ENCODE results near the gene METTL8.
A peak's percentile ranks its signal among the peaks of the same experiment; 100 is the strongest.
"Not testable (repeated sequence)": the region's sequence is repeated elsewhere in the genome, so short reads cannot be mapped to it uniquely, and the experiment has no call there.

Gene METTL8

DNA sequence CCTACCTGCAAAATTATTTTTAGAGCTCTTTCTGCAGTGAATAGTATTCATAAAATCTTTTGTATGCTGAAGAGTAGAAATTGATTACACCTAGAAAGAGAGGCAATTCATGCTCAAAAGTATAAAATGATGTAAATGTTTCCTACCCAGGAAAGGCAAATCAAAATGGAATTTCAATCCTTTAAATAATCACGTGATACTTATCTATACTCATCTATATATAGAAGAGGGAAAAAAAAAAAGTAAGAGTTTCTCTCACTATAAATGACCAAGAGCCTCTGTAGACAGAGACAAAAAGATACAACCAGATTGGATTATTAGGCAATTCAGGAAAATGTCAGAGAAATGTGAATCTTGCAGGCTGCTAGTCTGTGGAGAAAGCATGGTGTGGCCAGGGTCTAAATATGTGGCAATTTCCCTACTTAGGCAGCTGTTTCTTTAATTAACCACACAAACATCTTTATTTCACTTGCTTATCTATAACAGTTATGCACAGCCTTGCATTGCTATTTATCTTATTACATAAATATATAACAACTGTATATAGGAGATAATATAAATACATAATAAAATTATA lies 39.5 kb downstream of the METTL8 start:
- no peak for DNase-seq

DNA sequence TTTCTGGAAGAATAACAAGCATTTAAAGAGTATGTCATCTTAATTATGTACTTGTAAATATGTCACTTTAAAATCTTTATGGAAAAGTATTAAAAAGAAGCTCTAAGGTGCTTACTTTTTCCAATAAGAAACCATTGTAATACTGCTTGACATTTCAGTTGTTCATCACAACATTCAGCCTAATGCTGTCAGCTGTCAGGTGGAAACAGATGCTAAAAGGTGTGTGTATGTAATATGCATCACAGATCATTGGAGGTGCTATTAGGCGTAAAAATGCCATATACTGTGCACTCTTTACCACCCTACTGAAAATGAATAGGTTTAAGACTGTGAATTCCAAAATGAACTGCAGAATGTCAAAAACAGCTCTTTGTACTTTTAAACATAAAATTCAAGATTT lies 40.3 kb downstream of the METTL8 start:
- no peak for DNase-seq

DNA sequence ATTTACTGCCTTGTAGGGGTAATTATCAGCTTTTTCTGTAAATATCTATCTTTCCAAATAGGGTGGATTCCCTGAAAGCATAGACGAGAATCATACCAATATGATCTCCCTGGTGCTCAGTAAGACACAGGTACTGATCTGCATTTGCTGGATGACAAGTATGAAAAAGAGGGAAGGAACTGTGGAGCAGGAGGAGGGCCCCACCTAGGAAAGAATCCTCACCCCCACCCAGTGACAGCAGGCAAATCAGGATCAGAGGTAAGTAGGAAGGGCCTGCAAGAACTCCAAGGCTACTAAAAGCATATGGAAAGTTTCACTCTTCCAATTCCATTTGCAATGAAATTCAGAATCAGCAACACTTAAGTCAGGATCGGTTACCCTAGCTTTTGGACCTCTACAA lies 42.3 kb downstream of the METTL8 start:
- DNase-seq: no peak

DNA sequence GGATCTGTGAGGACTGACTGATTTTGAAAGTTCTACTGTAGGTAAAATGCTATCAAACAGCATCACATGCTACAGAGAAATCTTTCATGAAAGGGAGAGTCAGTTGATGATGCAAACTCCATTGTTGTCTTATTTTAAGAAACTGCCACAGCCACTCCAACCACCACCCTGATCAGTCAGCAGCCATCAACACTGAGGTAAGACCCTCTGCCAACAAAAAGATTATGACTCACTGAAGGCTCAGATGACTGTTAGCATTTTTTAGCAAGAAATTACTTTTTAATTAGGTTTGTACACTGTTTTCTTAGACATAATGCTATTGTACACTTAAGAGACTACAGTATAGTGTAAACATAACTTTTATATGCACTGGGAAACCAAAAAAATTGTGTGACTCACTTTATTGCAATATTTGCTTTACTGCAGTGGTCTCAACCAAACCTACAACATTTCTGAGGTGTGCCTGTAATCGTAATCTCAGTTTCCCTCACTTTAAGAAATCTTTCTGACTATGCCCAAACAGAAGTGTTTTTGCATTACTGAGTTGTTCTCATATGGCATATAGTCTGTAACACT lies 42.8 kb downstream of the METTL8 start:
- DNase-seq: no peak

DNA sequence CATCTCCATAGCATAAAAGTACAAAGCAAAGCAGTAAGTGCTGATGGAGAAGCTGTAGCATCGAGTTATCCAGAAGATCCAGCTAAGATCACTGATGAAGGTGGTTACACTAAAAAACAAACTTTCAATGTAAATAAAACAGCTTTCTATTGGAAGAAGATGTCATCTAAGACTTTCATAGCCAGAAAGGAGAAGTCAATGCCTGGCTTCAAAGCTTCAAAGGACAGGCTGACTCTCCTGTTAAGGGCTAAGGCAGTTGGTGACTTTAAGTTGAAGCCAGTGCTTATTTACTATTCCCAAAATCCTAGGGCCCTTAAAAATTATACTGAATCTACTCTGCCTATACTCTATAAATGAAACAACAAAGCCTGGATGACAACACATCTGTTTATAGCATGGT lies 44.0 kb downstream of the METTL8 start:
- DNase-seq: no peak

DNA sequence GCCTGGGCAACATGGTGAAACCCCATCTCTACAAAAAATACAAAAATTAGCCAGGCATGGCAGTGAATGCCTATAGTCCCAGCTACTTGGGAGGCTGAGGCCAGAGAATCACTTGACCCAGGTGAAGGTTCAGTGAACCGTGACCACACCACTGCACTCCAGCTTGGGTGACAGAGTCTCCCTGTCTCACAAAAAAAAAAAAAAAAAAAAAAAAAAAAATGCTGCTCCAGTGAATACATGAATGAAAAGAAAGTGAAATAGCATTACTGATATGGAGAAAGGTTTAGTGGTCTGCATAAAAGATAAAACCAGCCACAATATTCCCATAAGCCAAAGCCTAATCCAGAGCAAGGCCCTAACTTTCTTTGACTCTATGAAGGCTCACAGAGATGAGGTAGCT lies 44.5 kb downstream of the METTL8 start:
- DNase-seq: no peak

DNA sequence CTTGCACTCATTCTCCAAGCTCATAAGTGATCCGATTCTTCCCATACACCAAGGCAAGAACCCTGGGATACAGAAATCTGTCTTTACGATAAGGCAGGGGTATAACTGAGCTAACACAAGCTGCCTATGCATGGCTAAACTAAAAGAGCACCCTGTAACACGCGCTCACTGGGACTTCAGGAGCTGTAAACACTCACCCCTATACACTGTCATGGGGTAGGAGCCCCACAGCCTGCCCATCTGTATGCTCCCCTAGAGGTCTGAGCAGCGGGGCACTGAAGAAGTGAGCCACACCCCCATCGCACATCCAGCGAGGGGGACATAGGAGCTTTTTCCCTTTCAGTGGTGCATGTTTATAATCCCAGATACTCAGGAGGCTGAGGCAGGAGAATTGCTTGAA lies 46.7 kb downstream of the METTL8 start:
- no peak for DNase-seq

DNA sequence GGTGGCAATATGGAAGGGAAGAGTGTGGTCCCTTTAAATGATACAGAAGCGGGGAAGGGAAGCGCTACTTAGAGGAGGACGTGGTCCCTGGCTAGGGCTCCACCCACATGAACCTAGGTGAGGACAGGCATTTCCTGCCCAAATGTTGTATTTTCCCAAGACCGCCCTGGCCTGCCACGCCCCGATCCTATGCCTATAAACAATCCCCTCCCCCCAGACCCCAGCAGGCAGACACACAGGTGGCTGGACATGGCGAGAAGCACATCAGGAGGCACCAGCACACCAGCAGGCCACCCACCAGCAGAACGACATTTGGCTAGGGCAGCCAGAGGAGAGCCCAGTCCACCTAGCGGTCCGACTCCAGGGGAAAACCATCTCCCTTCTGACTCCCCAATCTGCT lies 47.2 kb downstream of the METTL8 start:
- DNase-seq: no peak

DNA sequence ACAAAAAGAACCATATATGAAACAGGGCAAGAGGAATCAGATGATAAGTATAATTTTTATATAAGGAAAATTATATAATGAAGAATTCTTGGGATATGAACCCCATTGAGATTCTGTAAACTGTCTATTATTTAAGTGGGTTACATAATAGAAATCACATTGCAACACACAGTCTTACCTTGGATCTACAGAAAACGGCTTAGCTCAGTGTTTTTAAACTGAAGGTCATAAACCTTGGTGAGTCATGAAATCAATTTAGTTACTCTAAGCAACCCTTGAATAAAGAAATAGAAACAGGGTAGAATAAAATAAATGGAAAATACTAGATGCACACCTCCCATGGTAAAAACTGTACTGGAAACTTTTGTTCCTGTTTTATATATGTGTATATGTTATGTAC lies 50.7 kb downstream of the METTL8 start:
- no peak for DNase-seq

DNA sequence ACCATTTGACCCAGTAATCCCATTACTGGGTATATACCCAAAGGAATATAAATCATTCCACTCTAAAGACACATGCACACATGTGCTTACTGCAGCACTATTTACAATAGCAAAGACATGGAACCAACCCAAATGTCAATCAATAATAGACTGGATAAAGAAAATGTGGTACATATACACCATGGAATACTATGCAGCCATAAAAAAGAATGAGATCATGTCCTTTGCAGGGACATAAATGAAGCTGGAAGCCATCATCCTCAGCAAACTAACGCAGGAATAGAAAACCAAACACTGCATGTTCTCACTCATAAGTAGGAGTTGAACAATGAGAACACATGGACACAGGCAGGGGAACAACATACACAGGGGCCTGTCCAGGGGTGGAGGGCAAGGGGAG lies 51.6 kb downstream of the METTL8 start:
- not testable (repeated sequence) for DNase-seq

DNA sequence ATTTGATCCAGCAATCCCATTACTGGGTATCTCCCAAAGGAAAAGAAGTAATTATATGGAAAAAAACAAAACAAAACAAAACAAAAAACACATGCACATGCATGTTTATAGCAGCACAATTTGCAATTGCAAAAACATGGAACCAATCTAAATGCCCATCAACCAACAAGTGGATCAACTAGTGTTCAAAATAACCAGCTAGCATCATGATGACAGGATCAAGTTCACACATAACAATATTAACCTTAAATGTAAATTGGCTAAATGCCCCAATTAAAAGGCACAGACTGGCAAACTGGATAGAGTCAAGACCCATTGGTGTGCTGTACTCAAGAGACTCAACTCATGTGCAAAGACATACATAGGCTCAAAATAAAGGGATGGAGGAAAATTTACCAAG lies 55.9 kb downstream of the METTL8 start:
- not testable (repeated sequence) for DNase-seq

DNA sequence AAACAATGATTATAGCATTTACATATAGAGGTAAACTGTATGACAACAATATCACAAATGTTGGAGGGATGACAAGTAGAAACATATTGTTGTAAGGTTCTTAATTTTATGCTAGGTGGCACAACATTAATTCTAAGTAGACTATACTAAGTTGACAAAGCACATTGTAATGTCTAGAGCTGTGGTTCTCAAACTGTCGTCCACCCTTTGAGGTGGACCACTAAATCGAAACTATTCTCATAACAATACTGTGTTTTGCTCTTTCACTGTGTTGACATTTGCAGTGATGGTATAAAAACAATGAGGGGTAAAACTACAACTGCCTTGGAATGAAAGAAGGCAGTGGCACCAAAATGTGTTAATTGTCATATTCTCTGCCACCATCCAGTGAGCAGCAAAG lies 66.1 kb downstream of the METTL8 start:
- DNase-seq: no peak

DNA sequence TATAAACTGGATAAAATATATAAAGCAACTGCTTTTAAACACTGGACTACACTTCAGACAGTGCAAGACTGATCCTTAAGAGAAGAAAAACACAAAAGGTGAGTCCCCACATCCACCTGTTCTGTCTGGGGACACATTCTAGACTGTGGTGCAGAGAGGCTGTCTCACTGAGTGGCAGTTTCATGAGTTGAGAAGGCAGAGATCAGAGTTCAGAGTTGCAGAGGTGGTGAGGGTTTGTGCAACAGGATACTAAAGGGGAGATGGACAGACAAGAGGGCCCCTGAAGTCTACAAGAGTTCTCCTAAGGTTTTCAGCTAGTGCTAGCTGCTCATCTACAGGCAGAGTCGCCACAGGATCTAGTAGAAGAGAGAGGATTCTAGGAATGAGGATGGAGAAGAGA lies 68.0 kb downstream of the METTL8 start:
- no peak for DNase-seq

DNA sequence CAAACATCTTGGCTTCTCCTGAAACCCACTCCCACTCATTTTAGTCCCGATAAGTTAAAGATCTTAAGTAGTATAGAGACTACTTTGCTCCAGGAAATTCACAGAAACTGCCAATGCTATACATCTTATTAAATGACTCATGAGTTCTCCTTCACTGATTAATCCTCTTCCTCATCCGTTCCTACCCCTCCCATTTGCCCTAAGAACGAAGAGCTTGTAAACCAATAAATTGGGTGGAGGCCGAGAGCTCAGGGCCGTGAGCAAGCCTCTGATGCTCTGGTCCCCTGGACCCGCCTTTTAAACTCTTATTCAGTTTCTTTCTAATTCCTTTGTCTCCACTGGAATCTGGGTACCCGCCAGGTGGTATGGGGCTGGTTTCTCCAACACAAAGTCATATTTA lies 68.6 kb downstream of the METTL8 start:
- no peak for DNase-seq

DNA sequence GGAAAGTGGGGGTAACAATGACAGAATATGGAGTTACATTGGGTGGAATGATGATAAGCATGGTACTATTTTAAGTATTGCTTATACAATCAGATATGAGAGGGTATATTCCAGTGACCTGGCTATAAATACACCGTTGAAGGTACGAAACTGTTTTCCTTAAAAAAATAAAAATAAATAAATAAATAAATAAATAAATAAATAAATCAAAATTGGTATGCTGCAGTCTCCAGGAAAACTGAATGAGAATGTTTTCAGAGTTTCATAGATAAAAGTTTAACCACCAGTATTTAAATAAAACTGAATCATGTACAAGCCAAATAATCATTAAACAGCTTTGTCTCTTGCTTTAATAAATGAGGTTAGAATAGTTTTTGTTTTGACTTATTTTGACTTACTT lies 71.4 kb downstream of the METTL8 start:
- no peak for DNase-seq

DNA sequence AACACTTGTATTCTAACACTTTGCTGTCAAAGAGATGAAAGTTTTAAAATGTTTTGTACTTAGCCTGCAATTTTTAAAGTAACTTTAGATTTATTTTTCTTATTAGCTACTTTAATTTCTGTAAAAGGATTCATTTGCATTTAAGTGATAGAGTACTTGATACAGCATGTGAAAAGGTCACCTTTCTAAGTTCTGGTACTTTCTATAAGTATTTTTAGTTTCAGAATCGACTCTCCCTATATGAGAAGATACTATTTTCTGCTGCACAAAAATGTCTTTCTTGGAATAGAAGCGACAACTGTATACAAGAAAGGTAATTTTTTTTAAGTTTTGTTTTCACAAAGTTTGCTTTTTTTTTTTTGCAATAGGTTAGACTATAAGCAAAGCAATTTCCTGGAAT lies 72.9 kb downstream of the METTL8 start:
- no peak for DNase-seq

DNA sequence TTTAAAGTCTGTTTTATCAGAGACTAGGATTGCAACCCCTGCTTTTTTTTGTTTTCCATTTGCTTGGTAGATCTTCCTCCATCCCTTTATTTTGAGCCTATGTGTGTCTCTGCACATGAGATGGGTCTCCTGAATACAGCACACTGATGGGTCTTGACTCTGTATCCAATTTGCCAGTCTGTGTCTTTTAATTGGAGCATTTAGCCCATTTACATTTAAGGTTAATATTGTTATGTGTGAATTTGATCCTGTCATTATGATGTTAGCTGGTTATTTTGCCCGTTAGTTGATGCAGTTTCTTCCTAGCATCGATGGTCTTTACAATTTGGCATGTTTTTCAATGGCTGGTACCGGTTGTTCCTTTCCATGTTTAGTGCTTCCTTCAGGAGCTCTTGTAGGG lies 80.0 kb downstream of the METTL8 start:
- not testable (repeated sequence) for DNase-seq

DNA sequence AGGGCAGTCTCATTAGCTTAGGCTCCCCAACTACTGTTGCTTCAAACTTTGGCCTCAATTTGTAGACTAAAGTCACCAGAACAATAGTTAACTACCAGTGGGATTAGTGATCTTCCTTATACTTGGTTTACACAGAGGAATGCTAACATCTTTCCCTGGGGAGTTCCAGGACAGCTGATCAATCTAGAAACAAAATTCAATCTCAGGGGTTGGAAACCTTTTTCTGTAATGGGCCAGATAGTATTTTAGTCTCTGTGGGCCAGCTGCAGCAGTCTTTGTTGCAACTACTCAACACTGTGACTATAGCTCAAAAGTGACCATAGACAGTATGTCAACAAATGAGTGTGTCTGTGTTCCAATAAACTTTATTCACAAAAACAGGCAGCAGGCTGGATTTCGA lies 85.7 kb downstream of the METTL8 start:
- no peak for DNase-seq

DNA sequence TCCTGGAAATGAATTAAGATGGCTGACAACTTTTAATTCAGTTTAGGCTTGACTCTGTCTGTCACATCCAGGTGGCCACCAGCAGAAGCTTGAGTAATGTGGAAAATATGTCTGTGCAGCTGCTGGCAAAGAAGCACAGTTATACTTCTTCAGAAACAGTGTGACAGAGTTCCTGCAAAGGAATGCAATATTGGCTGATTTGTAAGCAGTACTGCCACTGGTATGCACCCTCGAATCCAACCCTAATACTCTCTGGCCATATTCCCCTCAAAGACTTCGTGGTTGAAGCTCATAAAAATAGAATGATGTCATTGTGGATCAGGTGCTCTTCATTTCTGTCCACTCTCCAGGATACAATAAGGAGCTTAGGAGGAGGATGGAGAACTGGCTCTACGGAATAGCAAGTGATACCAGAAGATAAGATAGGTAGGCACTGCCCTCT lies 86.2 kb downstream of the METTL8 start:
- DNase-seq: no peak

DNA sequence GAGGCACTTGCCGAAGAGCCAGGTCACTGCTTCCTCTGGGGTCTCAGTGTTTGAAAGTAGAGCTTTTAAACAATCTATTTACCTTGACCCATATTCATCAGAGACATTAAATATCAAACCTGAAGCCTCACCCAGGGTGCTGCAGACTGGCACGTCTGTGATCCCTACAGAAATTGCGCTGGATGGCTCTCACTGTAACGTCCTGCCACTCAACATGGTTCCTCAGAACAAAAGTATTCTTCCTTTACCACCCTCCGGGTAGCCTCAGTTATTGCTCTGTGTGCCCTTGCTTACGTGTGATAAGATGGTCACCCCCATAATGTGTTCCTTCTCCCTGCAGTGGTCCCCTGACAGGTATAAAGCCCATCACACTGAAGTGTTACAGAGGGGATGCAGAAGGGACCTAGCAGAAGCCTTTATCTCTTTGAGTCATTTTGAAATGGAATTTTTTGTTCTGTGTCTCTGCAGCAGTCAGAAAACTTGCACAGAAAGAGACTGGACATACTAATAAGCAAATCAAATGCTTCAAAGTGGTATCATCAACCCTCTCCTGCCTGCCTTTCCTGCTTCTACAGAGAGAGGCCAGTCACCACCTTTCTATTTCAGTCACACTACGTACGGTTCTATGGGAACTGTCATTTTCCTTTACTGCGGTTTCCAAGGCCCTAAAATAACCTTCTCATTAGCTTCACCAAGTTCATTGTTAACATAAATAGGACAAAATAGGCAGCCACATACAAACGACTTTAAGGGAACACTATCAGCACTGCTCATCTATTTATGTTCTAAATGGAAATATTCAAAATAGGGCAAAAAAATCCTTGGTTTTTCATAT lies 86.8 kb downstream of the METTL8 start:
- DNase-seq: peak; percentile 17

DNA sequence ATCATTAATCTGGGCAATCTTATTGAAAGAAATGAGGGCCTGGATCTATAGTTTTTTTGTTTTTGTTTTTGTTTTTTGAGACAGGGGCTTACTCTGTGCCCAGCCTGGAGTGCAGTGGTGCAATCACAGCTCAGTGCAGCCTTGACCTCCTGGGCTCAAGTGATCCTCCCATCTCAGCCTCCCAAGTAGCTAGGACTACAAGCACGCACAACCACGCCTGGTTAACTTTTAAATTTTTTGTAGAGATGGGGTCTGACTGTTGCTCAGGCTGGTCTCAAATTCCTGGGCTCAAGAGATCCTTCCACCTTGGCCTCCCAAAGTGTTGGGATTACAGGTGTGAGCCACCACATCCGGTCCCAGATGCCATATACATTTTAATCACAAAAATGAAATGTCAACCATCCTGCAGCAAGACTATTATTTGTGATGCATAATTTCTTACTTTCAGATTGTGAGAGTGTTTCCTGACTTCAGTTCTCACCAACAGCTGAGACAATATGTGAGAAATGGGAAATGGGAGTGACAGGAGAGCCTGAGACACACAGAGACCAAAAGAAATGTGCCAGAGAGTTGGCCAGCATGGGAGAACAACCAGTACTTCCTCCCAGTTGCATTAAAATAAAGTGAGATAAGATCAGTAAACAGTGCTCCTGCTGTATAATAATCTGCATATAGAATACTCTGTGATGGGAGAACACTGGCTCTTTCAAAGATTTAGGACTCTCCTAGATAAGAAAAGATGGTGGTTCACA lies 87.6 kb downstream of the METTL8 start:
- no peak for DNase-seq

DNA sequence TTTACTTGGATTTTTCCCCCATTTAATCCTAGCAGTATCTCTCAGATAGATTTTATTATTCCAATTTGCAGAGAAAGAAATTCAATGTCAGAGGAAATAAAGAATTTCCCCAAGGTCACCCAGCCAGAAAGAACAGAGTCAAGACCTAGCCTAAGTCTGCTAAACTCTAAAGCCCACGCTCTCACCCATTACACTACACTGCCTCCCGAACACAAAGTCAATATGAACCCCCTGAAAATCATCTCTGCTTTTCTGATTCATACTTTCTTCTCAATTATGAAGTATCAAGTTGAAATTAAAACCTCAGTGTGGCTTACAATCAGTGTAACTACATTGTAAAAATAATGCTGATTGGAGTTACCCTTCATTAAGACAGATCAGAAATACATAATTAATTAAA lies 89.6 kb downstream of the METTL8 start:
- no peak for DNase-seq

DNA sequence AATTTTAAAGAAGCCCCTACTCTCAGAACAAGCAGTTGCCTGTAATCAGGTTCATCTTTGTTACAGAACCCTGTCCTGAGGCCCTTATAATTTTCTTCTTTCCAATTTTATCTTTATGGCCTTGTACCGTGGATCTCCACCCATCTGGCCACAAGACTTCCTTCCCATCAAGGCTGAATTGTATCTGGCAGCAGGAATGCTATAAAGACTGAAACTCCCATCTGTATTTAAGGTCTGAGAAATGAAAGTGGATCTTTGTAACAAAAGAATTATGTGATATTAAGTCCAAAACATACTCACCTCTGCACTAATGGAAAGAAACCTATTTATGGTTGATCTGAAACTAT lies 91.8 kb downstream of the METTL8 start:
- DNase-seq: no peak

All from midbrain (tissue), 1 donor.